ENCODE results near the gene ACSM3.

The ACSM3 gene

DNA sequence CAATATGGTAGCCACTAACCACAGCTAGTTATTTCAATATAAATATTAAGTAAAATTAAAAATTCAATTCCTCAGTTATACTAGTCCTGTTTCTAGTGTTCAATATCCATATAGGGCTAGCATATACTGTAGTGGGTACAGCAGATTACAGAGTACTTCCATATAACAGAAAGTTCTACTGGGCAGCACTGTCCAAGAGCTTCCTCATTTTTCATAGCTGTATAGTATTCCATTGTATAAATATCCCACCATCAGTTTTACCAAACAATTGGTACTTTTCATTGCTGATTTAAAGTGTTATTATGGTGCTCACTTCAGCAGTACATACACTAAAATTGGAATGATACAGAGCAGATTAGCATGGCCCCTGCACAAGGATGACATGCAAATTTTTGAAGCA is 20.4 kb downstream of the ACSM3 start:
- no peak for DNase-seq (ENCODE audit: low read depth in 1 of 2, low spot score in 1 of 2)
- no peak for TF ChIP-seq POLR2AphosphoS5 (IDR thresholded peaks at IDR 0.05; ENCODE audit: low read depth)
- TF ChIP-seq, protein P1, sequence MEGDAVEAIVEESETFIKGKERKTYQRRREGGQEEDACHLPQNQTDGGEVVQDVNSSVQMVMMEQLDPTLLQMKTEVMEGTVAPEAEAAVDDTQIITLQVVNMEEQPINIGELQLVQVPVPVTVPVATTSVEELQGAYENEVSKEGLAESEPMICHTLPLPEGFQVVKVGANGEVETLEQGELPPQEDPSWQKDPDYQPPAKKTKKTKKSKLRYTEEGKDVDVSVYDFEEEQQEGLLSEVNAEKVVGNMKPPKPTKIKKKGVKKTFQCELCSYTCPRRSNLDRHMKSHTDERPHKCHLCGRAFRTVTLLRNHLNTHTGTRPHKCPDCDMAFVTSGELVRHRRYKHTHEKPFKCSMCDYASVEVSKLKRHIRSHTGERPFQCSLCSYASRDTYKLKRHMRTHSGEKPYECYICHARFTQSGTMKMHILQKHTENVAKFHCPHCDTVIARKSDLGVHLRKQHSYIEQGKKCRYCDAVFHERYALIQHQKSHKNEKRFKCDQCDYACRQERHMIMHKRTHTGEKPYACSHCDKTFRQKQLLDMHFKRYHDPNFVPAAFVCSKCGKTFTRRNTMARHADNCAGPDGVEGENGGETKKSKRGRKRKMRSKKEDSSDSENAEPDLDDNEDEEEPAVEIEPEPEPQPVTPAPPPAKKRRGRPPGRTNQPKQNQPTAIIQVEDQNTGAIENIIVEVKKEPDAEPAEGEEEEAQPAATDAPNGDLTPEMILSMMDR (IDR thresholded peaks at IDR 0.05; ENCODE audit: insufficient read depth, low read length): no peak
- no peak for TF ChIP-seq GABPA (IDR thresholded peaks at IDR 0.05; ENCODE audit: low read depth)

DNA sequence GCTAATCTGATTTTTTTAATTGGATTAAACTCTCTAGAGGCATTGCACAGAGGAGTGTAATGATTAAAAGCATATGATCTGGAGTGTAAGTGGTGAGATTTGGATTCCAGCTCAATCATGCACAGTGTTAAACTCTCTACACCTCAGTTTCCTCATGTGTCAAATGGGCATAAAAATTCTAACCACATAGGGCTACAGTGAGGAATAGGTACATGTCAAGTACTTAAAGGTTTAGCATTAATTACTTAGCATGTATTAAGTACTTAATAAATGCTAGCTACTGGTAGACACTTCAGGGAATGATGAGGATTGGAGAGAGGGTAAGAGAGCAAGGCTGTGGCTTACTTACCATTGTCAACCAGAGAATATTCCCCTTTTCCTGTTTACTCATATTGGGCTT is 25.3 kb downstream of the ACSM3 start:
- H3K4me3 ChIP-seq (replicated peaks; ENCODE audit: insufficient read depth, low read length): no peak overlapping the region
- H3K27me3 ChIP-seq (ENCODE audit: insufficient read depth, poor library complexity, severe bottlenecking): no peaks in the 10 kb centered on the region
- no peak for TF ChIP-seq POLR2AphosphoS5 (IDR thresholded peaks at IDR 0.05; ENCODE audit: low read depth)
- TF ChIP-seq SPI1 (IDR thresholded peaks at IDR 0.05; ENCODE audit: borderline replicate concordance, low read depth): no peak
- no peak for TF ChIP-seq GABPA (IDR thresholded peaks at IDR 0.05; ENCODE audit: low read depth)
- TF ChIP-seq, protein P2, sequence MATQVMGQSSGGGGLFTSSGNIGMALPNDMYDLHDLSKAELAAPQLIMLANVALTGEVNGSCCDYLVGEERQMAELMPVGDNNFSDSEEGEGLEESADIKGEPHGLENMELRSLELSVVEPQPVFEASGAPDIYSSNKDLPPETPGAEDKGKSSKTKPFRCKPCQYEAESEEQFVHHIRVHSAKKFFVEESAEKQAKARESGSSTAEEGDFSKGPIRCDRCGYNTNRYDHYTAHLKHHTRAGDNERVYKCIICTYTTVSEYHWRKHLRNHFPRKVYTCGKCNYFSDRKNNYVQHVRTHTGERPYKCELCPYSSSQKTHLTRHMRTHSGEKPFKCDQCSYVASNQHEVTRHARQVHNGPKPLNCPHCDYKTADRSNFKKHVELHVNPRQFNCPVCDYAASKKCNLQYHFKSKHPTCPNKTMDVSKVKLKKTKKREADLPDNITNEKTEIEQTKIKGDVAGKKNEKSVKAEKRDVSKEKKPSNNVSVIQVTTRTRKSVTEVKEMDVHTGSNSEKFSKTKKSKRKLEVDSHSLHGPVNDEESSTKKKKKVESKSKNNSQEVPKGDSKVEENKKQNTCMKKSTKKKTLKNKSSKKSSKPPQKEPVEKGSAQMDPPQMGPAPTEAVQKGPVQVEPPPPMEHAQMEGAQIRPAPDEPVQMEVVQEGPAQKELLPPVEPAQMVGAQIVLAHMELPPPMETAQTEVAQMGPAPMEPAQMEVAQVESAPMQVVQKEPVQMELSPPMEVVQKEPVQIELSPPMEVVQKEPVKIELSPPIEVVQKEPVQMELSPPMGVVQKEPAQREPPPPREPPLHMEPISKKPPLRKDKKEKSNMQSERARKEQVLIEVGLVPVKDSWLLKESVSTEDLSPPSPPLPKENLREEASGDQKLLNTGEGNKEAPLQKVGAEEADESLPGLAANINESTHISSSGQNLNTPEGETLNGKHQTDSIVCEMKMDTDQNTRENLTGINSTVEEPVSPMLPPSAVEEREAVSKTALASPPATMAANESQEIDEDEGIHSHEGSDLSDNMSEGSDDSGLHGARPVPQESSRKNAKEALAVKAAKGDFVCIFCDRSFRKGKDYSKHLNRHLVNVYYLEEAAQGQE (IDR thresholded peaks at IDR 0.05; ENCODE audit: insufficient replicate concordance, low read depth): no peak
- TF ChIP-seq, protein P1 (IDR thresholded peaks at IDR 0.05; ENCODE audit: insufficient read depth, low read length): no peak

More for the DNA sequence above, 20.4 kb downstream of the ACSM3 start:
- H3K4me3 ChIP-seq (replicated peaks; ENCODE audit: insufficient read depth, low read length): no peak overlapping the region
- no peak overlapping the region for H3K27ac ChIP-seq (replicated peaks)
- H3K27me3 ChIP-seq (ENCODE audit: insufficient read depth, poor library complexity, severe bottlenecking): no peaks in the 10 kb centered on the region

DNA sequence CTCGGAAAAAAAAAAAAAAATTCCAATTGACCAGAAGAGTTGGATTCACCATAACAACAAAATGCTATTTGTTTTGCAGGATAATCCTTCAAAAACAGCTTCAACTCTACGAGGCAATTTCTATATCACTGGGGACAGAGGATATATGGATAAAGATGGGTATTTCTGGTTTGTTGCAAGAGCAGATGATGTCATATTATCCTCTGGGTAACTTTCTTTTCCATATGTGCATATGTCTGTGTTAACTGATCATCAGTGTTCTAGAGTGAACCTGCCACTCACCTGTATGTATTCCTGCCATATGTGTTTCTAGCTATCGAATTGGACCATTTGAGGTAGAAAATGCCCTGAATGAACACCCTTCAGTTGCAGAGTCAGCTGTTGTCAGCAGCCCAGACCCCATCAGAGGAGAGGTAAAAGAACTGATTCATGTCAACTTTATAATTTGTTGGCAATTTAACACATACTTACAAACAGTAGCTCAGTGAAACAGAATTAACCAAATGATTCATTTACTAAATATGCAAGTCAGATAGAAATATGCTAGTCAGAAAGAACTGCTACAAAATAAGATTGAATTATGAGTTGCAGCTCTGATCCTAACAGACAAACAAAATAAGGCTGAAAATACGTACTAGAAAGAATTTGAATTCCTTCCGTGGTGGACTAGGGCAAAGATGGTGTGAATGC is 28.3 kb downstream of the ACSM3 start:
- Histone ChIP-seq H3K27ac (replicated peaks) (no peak overlapping the region), H3K4me3 (replicated peaks; ENCODE audit: insufficient read depth, low read length) (no peak overlapping the region), H3K27me3 (ENCODE audit: insufficient read depth, poor library complexity, severe bottlenecking) (no peaks in the 10 kb centered on the region)
- TF ChIP-seq, protein P1 (IDR thresholded peaks at IDR 0.05; ENCODE audit: insufficient read depth, low read length): no peak
- TF ChIP-seq, protein P2 (IDR thresholded peaks at IDR 0.05; ENCODE audit: insufficient replicate concordance, low read depth): no peak
- TF ChIP-seq SPI1 (IDR thresholded peaks at IDR 0.05; ENCODE audit: borderline replicate concordance, low read depth): no peak
- no peak for TF ChIP-seq GABPA (IDR thresholded peaks at IDR 0.05; ENCODE audit: low read depth)
- no peak for TF ChIP-seq POLR2AphosphoS5 (IDR thresholded peaks at IDR 0.05; ENCODE audit: low read depth)
- no peak for DNase-seq (ENCODE audit: low read depth in 1 of 2, low spot score in 1 of 2)

More for the DNA sequence above, 25.3 kb downstream of the ACSM3 start:
- no peak overlapping the region for H3K27ac ChIP-seq (replicated peaks)
- no peak for DNase-seq (ENCODE audit: low read depth in 1 of 2, low spot score in 1 of 2)

DNA sequence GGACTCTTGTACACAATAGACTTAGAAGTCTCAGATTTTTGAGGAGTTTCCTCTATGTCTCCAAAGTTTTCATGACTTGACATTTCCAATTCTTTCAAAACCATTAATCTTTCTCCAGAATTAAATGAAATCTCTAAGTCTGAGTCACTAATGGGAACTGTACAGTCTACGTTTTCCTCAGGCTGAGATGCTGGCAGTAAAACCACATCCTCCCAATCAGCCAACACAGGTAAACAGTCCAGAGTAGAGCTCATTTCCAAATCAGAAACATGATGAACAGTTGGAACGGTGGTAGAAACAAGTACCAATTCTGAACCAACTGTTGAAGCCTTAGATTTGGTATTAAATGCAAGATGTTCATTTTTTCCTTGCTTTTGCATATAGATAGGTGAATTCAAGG is 34.5 kb downstream of the ACSM3 start:
- TF ChIP-seq, protein P1 (IDR thresholded peaks at IDR 0.05; ENCODE audit: insufficient read depth, low read length): no peak
- TF ChIP-seq GABPA (IDR thresholded peaks at IDR 0.05; ENCODE audit: low read depth) (no peak), POLR2AphosphoS5 (IDR thresholded peaks at IDR 0.05; ENCODE audit: low read depth) (no peak), SPI1 (IDR thresholded peaks at IDR 0.05; ENCODE audit: borderline replicate concordance, low read depth) (no peak)
- TF ChIP-seq, protein P2 (IDR thresholded peaks at IDR 0.05; ENCODE audit: insufficient replicate concordance, low read depth): no peak
- no peaks in the 10 kb centered on the region for H3K27me3 ChIP-seq (ENCODE audit: insufficient read depth, poor library complexity, severe bottlenecking)
- no peak for DNase-seq (ENCODE audit: low read depth in 1 of 2, low spot score in 1 of 2)
- H3K4me3 ChIP-seq (replicated peaks; ENCODE audit: insufficient read depth, low read length): no peak overlapping the region
- H3K27ac ChIP-seq (replicated peaks): no peak overlapping the region

Measured in HL-60 (cell line).